Endothelial cell of umbilical vein (primary cell): ENCODE data around the gene ARHGAP15. TPM values are rescaled to one million over a fixed set of nuclear protein-coding genes. Genes with fewer than 3 reads are reported as not detected.

Experiments used
- BruUV-seq: library from RNA; stranded (reverse); fragments of 400-500 nt; replicated peaks from 2 replicates; lab custom pipeline; 2021; lab: Mats Ljungman, UMichigan
- CTCF ChIA-PET: fragments of 300-600, 350-600 bp; sonication (Branson Sonifier 250); formaldehyde crosslinking; loops from one replicate; lab custom pipeline; 2021; ENCODE audit warnings: antibody characterized with exemption, inconsistent platforms; lab: Charles Lee
- POLR2A ChIA-PET: fragments of 300-600, 350-600 bp; sonication (Branson Sonifier 250); formaldehyde crosslinking; loops from one replicate; lab custom pipeline; 2021; ENCODE audit warnings: antibody characterized with exemption, inconsistent platforms; lab: Charles Lee
- DNase-seq: peaks from one replicate; pipeline ENCODE4 v3.0.0-alpha.2; 2011; ENCODE audit warnings: low read depth, low spot score
- FAIRE-seq: peaks from 2 replicates; lab custom pipeline; 2011; peaks lifted over from hg19 to GRCh38; lab: Jason Lieb, UNC
- H2AFZ ChIP-seq: 2 replicates; pipeline ENCODE4 v1.6.0; 2012; ENCODE audit warnings: low read depth, low read length, control low read depth, inconsistent platforms
- H3K27ac ChIP-seq: 2 replicates; pipeline ENCODE4 v1.5.1; 2011; ENCODE audit warnings: low read depth, mild to moderate bottlenecking, control low read depth, low read length, moderate library complexity; ENCODE audit not compliant: insufficient read depth
- H3K27me3 ChIP-seq, 2 experiments: 2 replicates each; pipeline versions ENCODE4 v1.6.0 to v1.6.1; 2011; ENCODE audit warnings: low read length in 2 of 2, mixed read lengths in 1 of 2; ENCODE audit not compliant: control insufficient read depth in 2 of 2, insufficient read depth in 2 of 2
- H3K36me3 ChIP-seq, 2 experiments: 2 replicates in 1 of 2; 3 replicates in 1 of 2; pipeline ENCODE4 v1.5.1; 2011; ENCODE audit warnings: low read length in 2 of 2, mild to moderate bottlenecking in 1 of 2, moderate library complexity in 1 of 2; ENCODE audit not compliant: control insufficient read depth in 2 of 2, insufficient read depth in 2 of 2; ENCODE audit errors: extremely low read depth in 1 of 2
- H3K4me1 ChIP-seq: 3 replicates; pipeline ENCODE4 v1.5.1; 2011; ENCODE audit warnings: mild to moderate bottlenecking, low read length; ENCODE audit not compliant: control insufficient read depth, insufficient read depth; ENCODE audit errors: extremely low read depth
- H3K4me2 ChIP-seq: 2 replicates; pipeline ENCODE4 v1.6.1; 2011; ENCODE audit warnings: low read length, control low read depth, mixed read lengths; ENCODE audit not compliant: insufficient read depth
- H3K4me3 ChIP-seq, 3 experiments: fragments of 200-600 bp in 1 of 3; sonication (generic), shearing (Covaris generic) in 1 of 3; replicated peaks in 1 of 3; 2 replicates each; pipeline ENCODE4 v1.5.1; 2011 to 2016; ENCODE audit warnings: control low read depth in 3 of 3, low read length in 3 of 3, mild to moderate bottlenecking in 2 of 3, inconsistent platforms in 1 of 3, low read depth in 1 of 3, moderate library complexity in 1 of 3; ENCODE audit not compliant: insufficient read depth in 1 of 3
- H3K79me2 ChIP-seq: 2 replicates; pipeline ENCODE4 v1.6.0; 2012; ENCODE audit warnings: low read length, inconsistent platforms; ENCODE audit not compliant: control insufficient read depth, insufficient read depth
- H3K9ac ChIP-seq: replicated peaks from 2 replicates; pipeline ENCODE3; 2011; ENCODE audit warnings: low read length, control low read depth; ENCODE audit not compliant: insufficient read depth; ENCODE audit errors: extremely low read depth
- H3K9me1 ChIP-seq: replicated peaks from 3 replicates; pipeline ENCODE4 v1.6.0; 2011; ENCODE audit warnings: mild to moderate bottlenecking, low read length; ENCODE audit not compliant: control insufficient read depth, insufficient read depth; ENCODE audit errors: extremely low read depth
- H3K9me3 ChIP-seq: replicated peaks from 2 replicates; pipeline ENCODE4 v1.5.1; 2012; ENCODE audit warnings: low read length, inconsistent platforms; ENCODE audit not compliant: control insufficient read depth, insufficient read depth
- H4K20me1 ChIP-seq: replicated peaks from 2 replicates; pipeline ENCODE3; 2011; ENCODE audit warnings: mild to moderate bottlenecking, low read length; ENCODE audit not compliant: control insufficient read depth, insufficient read depth; ENCODE audit errors: extremely low read depth
- CTCF ChIP-seq, 2 donors: IDR thresholded peaks; 1 replicate in 1 of 2; 2 replicates in 1 of 2; pipeline ENCODE4 v1.5.1; 2011; ENCODE audit warnings: low read length in 2 of 2, mild to moderate bottlenecking in 2 of 2, moderate library complexity in 2 of 2, control low read depth in 1 of 2, inconsistent platforms in 1 of 2, low read depth in 1 of 2; ENCODE audit not compliant: insufficient read depth in 1 of 2; ENCODE audit errors: extremely low read depth in 1 of 2
- EZH2 ChIP-seq: IDR thresholded peaks from 2 replicates; pipeline ENCODE4 v1.6.1; 2012; ENCODE audit warnings: borderline replicate concordance, low read depth, mild to moderate bottlenecking, moderate library complexity, low read length, inconsistent platforms; ENCODE audit not compliant: severe bottlenecking
- FOS ChIP-seq: IDR thresholded peaks from 2 replicates; pipeline ENCODE4 v1.6.1; 2011; ENCODE audit warnings: mild to moderate bottlenecking, low read length, moderate library complexity, borderline replicate concordance; ENCODE audit not compliant: insufficient read depth
- GATA2 ChIP-seq: IDR thresholded peaks from 2 replicates; pipeline ENCODE4 v1.7.0; 2011; ENCODE audit warnings: low read depth, mild to moderate bottlenecking, moderate library complexity, mixed read lengths, low read length; ENCODE audit not compliant: insufficient read length, insufficient read depth
- MAX ChIP-seq: IDR thresholded peaks from 2 replicates; pipeline ENCODE4 v1.6.1; 2011; ENCODE audit not compliant: insufficient read depth, insufficient read length
- MYC ChIP-seq: IDR thresholded peaks from one replicate; pipeline ENCODE4 v1.6.1; 2011; ENCODE audit warnings: mild to moderate bottlenecking, low read depth, low read length
- POLR2A ChIP-seq: IDR thresholded peaks from 2 replicates; pipeline ENCODE4 v1.6.1; 2012; ENCODE audit warnings: low read depth, mild to moderate bottlenecking, control low read depth, low read length
- POLR2AphosphoS5 ChIP-seq: IDR thresholded peaks from 2 replicates; pipeline ENCODE4 v1.6.1; 2012; ENCODE audit warnings: low read depth, mild to moderate bottlenecking, control low read depth, low read length, moderate library complexity; ENCODE audit not compliant: insufficient read depth
- dilution Hi-C: fragments of 300-500 bp; cut with MboI; formaldehyde crosslinking; loops from one replicate; pipeline ENCODE4 v1.15.0; 2019; ENCODE audit warnings: low sequenced_read_pairs; ENCODE audit not compliant: extremely low pct_ligation_motif_present
- intact Hi-C: fragments of 100-400 bp; cut with micrococcal nuclease; formaldehyde crosslinking; loops from one replicate; pipeline ENCODE4 v1.10.0; 2022
- polyA plus RNA-seq, 4 experiments: library from polyadenylated mRNA; depleted of rRNA in 3 of 4; stranded (reverse) in 3 of 4; unstranded in 1 of 4; fragments of >200 nt; gene quantifications; 2 replicates each; pipeline versions ENCODE4 v1.2.1 to v1.2.3, GENCODE V29; 2011 to 2012; ENCODE audit warnings: missing spikeins in 1 of 4
- total RNA-seq: library from RNA; stranded (reverse); gene quantifications from 2 replicates; pipeline ENCODE4 v1.2.3, GENCODE V29; 2021

The ARHGAP15 gene
- total and polyA plus RNA-seq, 2 donors (not counting 3 experiments of a cell fraction or from before 2014, with no cell fraction given): not detected

- no peak overlapping the region for H3K4me2 ChIP-seq
- H4K20me1 ChIP-seq: no peaks in the 10 kb centered on the region
- no peaks in the 10 kb centered on the region for H3K36me3 ChIP-seq
- no peak overlapping the region for H3K9ac ChIP-seq
- H2AFZ ChIP-seq: no peak overlapping the region
- no peak for FAIRE-seq
- intact Hi-C loops (loop anchor here (2.0 kb wide), 1 partner anchor 121 kb away; no protein-coding TSS in a partner anchor), dilution Hi-C loops (no loop called here)
- DNase-seq: no peak
- H3K9me3 ChIP-seq: no peaks in the 10 kb centered on the region
- TF ChIP-seq GATA2 (no peak), FOS (no peak), MAX (no peak), CTCF (IDR thresholded peaks at IDR 0.05; ENCODE audit: extremely low read depth in 1 of 2, insufficient read depth in 1 of 2, low read depth in 1 of 2, low read length in 2 of 2) (no peak), EZH2 (no peak), POLR2AphosphoS5 (no peak), MYC (no peak), POLR2A (no peak)
- H3K27ac ChIP-seq: no peak overlapping the region
- H3K4me1 ChIP-seq: no peaks in the 10 kb centered on the region
- POLR2A ChIA-PET: no interaction called here
- peaks cover 4 to 6% of the 10 kb centered on the region in 2 experiments for H3K27me3 ChIP-seq
- no TSS peak for BruUV-seq
- H3K79me2 ChIP-seq: no peaks in the 10 kb centered on the region
- no peaks in the 10 kb centered on the region for H3K9me1 ChIP-seq
- CTCF ChIA-PET: interaction anchor here (0.8 to 1.5 kb wide), 6 partner anchors 9 to 126 kb away, joined by 3 to 5 read pairs (median 4); no protein-coding TSS in a partner anchor
- H3K4me3 ChIP-seq: no peak overlapping the region
Measured at GRCh38 chr2:143158098-143158497, 28.9 kb downstream of the ARHGAP15 start.
